Chondrocyte (in vitro differentiated cells): Measurements from ENCODE around the gene PELI1. TPM values are rescaled to one million over a fixed set of nuclear protein-coding genes. Genes with fewer than 3 reads are reported as not detected.
"Not testable (repeated sequence)": the region's sequence is repeated elsewhere in the genome, so short reads cannot be mapped to it uniquely, and the experiment has no call there.

Source experiments
- DNase-seq: peaks from one replicate; pipeline ENCODE4 v3.0.0; 2021; ENCODE audit warnings: mixed read lengths, low spot score
- H3K27ac Mint-ChIP-seq: one replicate; pipeline ENCODE4 v1.8.0; 2021; ENCODE audit warnings: mild to moderate bottlenecking, moderate library complexity, mixed read lengths; ENCODE audit not compliant: unreplicated experiment
- H3K27me3 Mint-ChIP-seq: 2 replicates; pipeline ENCODE4 v1.8.0; 2021; ENCODE audit warnings: low read depth, mixed read lengths
- H3K36me3 Mint-ChIP-seq: 2 replicates; pipeline ENCODE4 v1.8.0; 2021; ENCODE audit warnings: low read depth, mixed read lengths
- H3K4me1 Mint-ChIP-seq: 2 replicates; pipeline ENCODE4 v1.8.0; 2021; ENCODE audit warnings: low read depth, mild to moderate bottlenecking, mixed read lengths
- H3K4me3 Mint-ChIP-seq: one replicate; pipeline ENCODE4 v1.8.0; 2021; ENCODE audit warnings: mild to moderate bottlenecking, moderate library complexity, mixed read lengths; ENCODE audit not compliant: unreplicated experiment
- H3K9me3 Mint-ChIP-seq: 2 replicates; pipeline ENCODE4 v1.8.0; 2021; ENCODE audit warnings: low read depth, mixed read lengths
- CTCF ChIP-seq: fragments of 200-600 bp; sonication (generic); IDR thresholded peaks from 2 replicates; pipeline ENCODE4 v1.5.0; 2021; ENCODE audit warnings: antibody characterized with exemption, mild to moderate bottlenecking, moderate library complexity
- total RNA-seq: library from RNA; stranded (reverse); gene quantifications from 3 replicates; pipeline ENCODE4 v1.2.1, GENCODE V29; 2021

Gene PELI1
- total RNA-seq, 1 donor from 2014 or later, result 24.4 TPM

GRCh38 chr2:64101141-64101591, 43.1 kb downstream of the PELI1 start:
- no peak for TF ChIP-seq CTCF
- no peak overlapping the region for H3K4me3 Mint-ChIP-seq
- H3K36me3 Mint-ChIP-seq, result peaks cover 8% of the 10 kb centered on the region
- peaks cover under 1% of the 10 kb centered on the region for H3K9me3 Mint-ChIP-seq
- H3K27me3 Mint-ChIP-seq, result no peaks in the 10 kb centered on the region
- peaks cover 37% of the 10 kb centered on the region for H3K4me1 Mint-ChIP-seq
- DNase-seq, result no peak
- peak overlapping the region; percentile 69 for H3K27ac Mint-ChIP-seq

- peak overlapping the region; percentile 12 for H3K27ac Mint-ChIP-seq
- not testable (repeated sequence) for H3K9me3 Mint-ChIP-seq, DNase-seq, H3K4me3 Mint-ChIP-seq, H3K27me3 Mint-ChIP-seq
- H3K4me1 Mint-ChIP-seq, result peaks cover 32% of the 10 kb centered on the region
- H3K36me3 Mint-ChIP-seq, result peaks cover 13% of the 10 kb centered on the region
Observed at GRCh38 chr2:64100584-64100983, 43.6 kb downstream of the PELI1 start.

- H3K27ac Mint-ChIP-seq, result no peak overlapping the region
- DNase-seq, result no peak
- TF ChIP-seq CTCF, result no peak
- no peak overlapping the region for H3K4me3 Mint-ChIP-seq
- peaks cover 13% of the 10 kb centered on the region for H3K4me1 Mint-ChIP-seq
- H3K9me3 Mint-ChIP-seq, result peaks cover 4% of the 10 kb centered on the region
- peaks cover 31% of the 10 kb centered on the region for H3K36me3 Mint-ChIP-seq
- no peaks in the 10 kb centered on the region for H3K27me3 Mint-ChIP-seq
Observed at GRCh38 chr2:64094663-64095382, 49.4 kb downstream of the PELI1 start.

- no peak for DNase-seq
- Mint-ChIP-seq H3K4me1 (peaks cover 12% of the 10 kb centered on the region), H3K36me3 (peaks cover 30% of the 10 kb centered on the region), H3K27me3 (no peaks in the 10 kb centered on the region), H3K9me3 (peaks cover 4% of the 10 kb centered on the region), H3K27ac (no peak overlapping the region), H3K4me3 (no peak overlapping the region)
- no peak for TF ChIP-seq CTCF
Observed at GRCh38 chr2:64093341-64093740, 50.9 kb downstream of the PELI1 start.

GRCh38 chr2:64092502-64092901, 51.7 kb downstream of the PELI1 start:
- Mint-ChIP-seq H3K36me3 (peaks cover 30% of the 10 kb centered on the region), H3K9me3 (peaks cover 4% of the 10 kb centered on the region), H3K27ac (no peak overlapping the region), H3K27me3 (no peaks in the 10 kb centered on the region), H3K4me3 (no peak overlapping the region), H3K4me1 (peaks cover 6% of the 10 kb centered on the region)
- DNase-seq, result no peak
- no peak for TF ChIP-seq CTCF

GRCh38 chr2:64090264-64090663, 54.0 kb downstream of the PELI1 start:
- no peak overlapping the region for H3K27ac Mint-ChIP-seq
- H3K9me3 Mint-ChIP-seq, result no peaks in the 10 kb centered on the region
- no peak overlapping the region for H3K4me3 Mint-ChIP-seq
- no peaks in the 10 kb centered on the region for H3K27me3 Mint-ChIP-seq
- DNase-seq, result no peak
- no peak for TF ChIP-seq CTCF
- peaks cover 5% of the 10 kb centered on the region for H3K4me1 Mint-ChIP-seq
- H3K36me3 Mint-ChIP-seq, result peaks cover 19% of the 10 kb centered on the region
